HepG2 (cell line): Measurements from ENCODE around the gene CCDC157. TPM values are rescaled to one million over a fixed set of nuclear protein-coding genes. Genes with fewer than 3 reads are reported as not detected.

ENCODE experiments used
- DR1 ChIP-seq: sonication (generic); formaldehyde crosslinking; IDR thresholded peaks from 2 replicates; pipeline ENCODE4 v1.8.0; 2021; ENCODE audit warnings: mild to moderate bottlenecking, missing genetic modification reagents, inconsistent platforms
- HNRNPK ChIP-seq: fragments of 200-400 bp; formaldehyde crosslinking; IDR thresholded peaks from 2 replicates; pipeline ENCODE4 v1.6.1; 2018; ENCODE audit warnings: low read length, low read depth, moderate library complexity, mild to moderate bottlenecking; ENCODE audit not compliant: poor library complexity, severe bottlenecking
- MXD4 ChIP-seq: IDR thresholded peaks from 2 replicates; pipeline ENCODE4 v1.6.1; 2016; ENCODE audit warnings: mild to moderate bottlenecking, missing biosample characterization, missing genetic modification reagents
- NCOA5 ChIP-seq: sonication (generic); formaldehyde crosslinking; IDR thresholded peaks from 2 replicates; pipeline ENCODE4 v1.4.0; 2020; ENCODE audit warnings: missing genetic modification reagents
- NONO ChIP-seq, 2 experiments: fragments of 450-650 bp in 1 of 2; sonication (generic) in 1 of 2; formaldehyde crosslinking in 1 of 2; IDR thresholded peaks in 1 of 2; conservative IDR thresholded peaks in 1 of 2; 2 replicates each; pipeline versions ENCODE4 v1.6.1 to v1.8.0; 2017 to 2022; ENCODE audit warnings: mild to moderate bottlenecking in 1 of 2, missing genetic modification reagents in 1 of 2, moderate library complexity in 1 of 2
- POLR2A ChIP-seq, 2 experiments: IDR thresholded peaks; 2 replicates each; pipeline ENCODE4 v1.6.1; 2011; ENCODE audit warnings: low read depth in 2 of 2, low read length in 2 of 2, mild to moderate bottlenecking in 1 of 2, moderate library complexity in 1 of 2; ENCODE audit not compliant: insufficient read depth in 1 of 2
- RAD51 ChIP-seq: fragments of 450-650 bp; IDR thresholded peaks from 2 replicates; pipeline ENCODE4 v1.6.1; 2016; ENCODE audit warnings: borderline replicate concordance
- SSRP1 ChIP-seq: IDR thresholded peaks from 2 replicates; pipeline ENCODE4 v1.6.1; 2016; ENCODE audit warnings: control low read depth
- ZNF12 ChIP-seq: sonication (generic); formaldehyde crosslinking; IDR thresholded peaks from 2 replicates; pipeline ENCODE4 v1.5.0; 2020; ENCODE audit warnings: missing genetic modification reagents
- ZNF430 ChIP-seq: sonication (generic); formaldehyde crosslinking; IDR thresholded peaks from 2 replicates; pipeline ENCODE4 v1.9.0; 2021; ENCODE audit warnings: mild to moderate bottlenecking, missing genetic modification reagents
- polyA plus RNA-seq, 8 experiments: library from polyadenylated mRNA; depleted of rRNA in 3 of 8; stranded (reverse) in 7 of 8; unstranded in 1 of 8; fragments of >200 nt; fragmentation: Illumina TruSeq in 4 of 8; extraction: Trizol in 4 of 8; gene quantifications; 2 replicates each; pipeline versions ENCODE4 v1.2.1 to v1.2.3, GENCODE V29; 2011 to 2016; ENCODE audit warnings: low read depth in 4 of 8, missing spikeins in 1 of 8, mixed read lengths in 1 of 8; ENCODE audit not compliant: insufficient read depth in 1 of 8
- total RNA-seq, 5 experiments: library from RNA; depleted of rRNA; stranded (reverse); fragments of >200 nt; fragmentation: Illumina TruSeq; extraction: Trizol; gene quantifications; 2 replicates each; pipeline ENCODE4 v1.2.3, GENCODE V29; 2016; ENCODE audit warnings: low read depth in 1 of 5
- TF ChIP-seq, protein P1 (sequence below): sonication (generic); formaldehyde crosslinking; IDR thresholded peaks from 2 replicates; pipeline ENCODE4 v1.4.0; 2020; ENCODE audit warnings: mild to moderate bottlenecking, missing genetic modification reagents
- TF ChIP-seq, protein P2 (sequence below): sonication (generic); formaldehyde crosslinking; IDR thresholded peaks from 2 replicates; pipeline ENCODE4 v1.4.0; 2020; ENCODE audit warnings: missing genetic modification reagents, mild to moderate bottlenecking, borderline replicate concordance
- TF ChIP-seq, protein P3 (sequence below): sonication (generic); formaldehyde crosslinking; IDR thresholded peaks from 2 replicates; pipeline ENCODE4 v1.9.0; 2022; ENCODE audit warnings: missing genetic modification reagents, mild to moderate bottlenecking, borderline replicate concordance
- TF ChIP-seq, protein P4 (sequence below): IDR thresholded peaks from 2 replicates; pipeline ENCODE4 v1.6.1; 2012; ENCODE audit warnings: inconsistent platforms
- TF ChIP-seq, protein P5 (sequence below): sonication (generic); formaldehyde crosslinking; IDR thresholded peaks from 2 replicates; pipeline ENCODE4 v1.4.0; 2020; ENCODE audit warnings: missing genetic modification reagents

The CCDC157 gene
- total and polyA plus RNA-seq, 2 of the 13 experiments (the other 11 are each of a cell fraction or from before 2014, with no cell fraction given): 1.4 to 1.6 TPM

DNA sequence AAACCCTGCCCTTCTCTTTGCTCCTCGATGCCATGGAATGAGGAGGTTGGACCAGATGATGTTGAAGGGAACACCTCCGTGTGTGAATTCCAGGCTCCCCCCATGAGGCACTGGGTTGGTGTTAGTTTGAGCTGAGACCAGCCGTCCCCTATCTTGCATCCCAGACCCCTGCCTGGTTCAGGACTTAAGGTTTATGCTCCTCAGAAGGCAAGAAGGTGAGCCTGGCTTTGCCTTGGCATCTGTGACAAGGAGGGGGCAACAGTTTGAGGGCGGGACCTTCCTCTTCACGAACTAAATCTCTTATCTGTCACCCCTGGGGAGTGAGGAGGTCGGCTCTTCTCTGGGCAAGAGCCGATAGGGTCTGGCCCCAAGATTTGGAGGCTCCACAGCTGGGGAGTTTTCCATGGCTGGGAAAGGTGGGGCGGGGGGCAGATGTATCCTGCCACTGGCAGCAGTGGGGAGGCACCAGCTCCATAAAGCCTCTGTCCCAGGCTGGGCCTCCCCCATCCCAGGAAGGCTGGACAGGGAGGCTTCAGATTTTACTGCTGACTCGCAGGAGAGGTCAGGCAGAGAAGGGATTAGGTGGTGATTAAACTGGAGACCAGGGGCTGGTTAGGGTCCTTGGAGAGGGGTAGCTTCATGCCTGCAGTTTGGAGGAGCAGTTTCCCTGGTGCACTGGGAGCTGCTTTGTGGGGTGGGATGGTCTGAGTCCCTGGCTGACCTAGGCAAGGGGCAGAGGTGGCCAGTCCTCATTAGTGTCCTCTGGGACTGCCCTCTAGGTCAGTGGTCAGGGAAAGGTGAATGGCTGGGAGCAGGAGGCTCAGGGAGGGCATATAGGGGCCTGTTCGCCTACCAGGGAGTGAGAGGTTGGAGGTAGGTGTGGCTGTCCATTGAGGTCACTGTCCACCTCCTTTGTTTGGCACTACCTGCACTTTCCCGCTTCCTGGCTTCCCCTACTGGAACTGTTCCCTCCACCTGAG, 41.1 kb downstream of the CCDC157 start (continued):
- TF ChIP-seq, protein P1, sequence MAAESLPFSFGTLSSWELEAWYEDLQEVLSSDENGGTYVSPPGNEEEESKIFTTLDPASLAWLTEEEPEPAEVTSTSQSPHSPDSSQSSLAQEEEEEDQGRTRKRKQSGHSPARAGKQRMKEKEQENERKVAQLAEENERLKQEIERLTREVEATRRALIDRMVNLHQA (CRISPR knock-in tag): no peak
- no peak for TF ChIP-seq HNRNPK
- TF ChIP-seq, protein P2, sequence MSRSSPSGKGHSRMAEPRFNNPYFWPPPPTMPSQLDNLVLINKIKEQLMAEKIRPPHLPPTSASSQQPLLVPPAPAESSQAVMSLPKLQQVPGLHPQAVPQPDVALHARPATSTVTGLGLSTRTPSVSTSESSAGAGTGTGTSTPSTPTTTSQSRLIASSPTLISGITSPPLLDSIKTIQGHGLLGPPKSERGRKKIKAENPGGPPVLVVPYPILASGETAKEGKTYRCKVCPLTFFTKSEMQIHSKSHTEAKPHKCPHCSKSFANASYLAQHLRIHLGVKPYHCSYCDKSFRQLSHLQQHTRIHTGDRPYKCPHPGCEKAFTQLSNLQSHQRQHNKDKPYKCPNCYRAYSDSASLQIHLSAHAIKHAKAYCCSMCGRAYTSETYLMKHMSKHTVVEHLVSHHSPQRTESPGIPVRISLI (CRISPR knock-in tag): no peak
- no peak for TF ChIP-seq NONO (IDR thresholded peaks at IDR 0.05)
- 0 out of 2 replicates have a peak, but pooled peaks have one; percentile 23 for TF ChIP-seq NONO (CRISPR knock-in tag; conservative IDR thresholded peaks at IDR 0.05)
- peak in 1 of 2 experiments; percentile 38; a peak in 1 of 4 replicates for TF ChIP-seq POLR2A (IDR thresholded peaks at IDR 0.05; ENCODE audit: insufficient read depth in 1 of 2, low read depth in 2 of 2, low read length in 2 of 2)
- TF ChIP-seq, protein P3, sequence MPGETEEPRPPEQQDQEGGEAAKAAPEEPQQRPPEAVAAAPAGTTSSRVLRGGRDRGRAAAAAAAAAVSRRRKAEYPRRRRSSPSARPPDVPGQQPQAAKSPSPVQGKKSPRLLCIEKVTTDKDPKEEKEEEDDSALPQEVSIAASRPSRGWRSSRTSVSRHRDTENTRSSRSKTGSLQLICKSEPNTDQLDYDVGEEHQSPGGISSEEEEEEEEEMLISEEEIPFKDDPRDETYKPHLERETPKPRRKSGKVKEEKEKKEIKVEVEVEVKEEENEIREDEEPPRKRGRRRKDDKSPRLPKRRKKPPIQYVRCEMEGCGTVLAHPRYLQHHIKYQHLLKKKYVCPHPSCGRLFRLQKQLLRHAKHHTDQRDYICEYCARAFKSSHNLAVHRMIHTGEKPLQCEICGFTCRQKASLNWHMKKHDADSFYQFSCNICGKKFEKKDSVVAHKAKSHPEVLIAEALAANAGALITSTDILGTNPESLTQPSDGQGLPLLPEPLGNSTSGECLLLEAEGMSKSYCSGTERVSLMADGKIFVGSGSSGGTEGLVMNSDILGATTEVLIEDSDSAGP: peak; percentile 24; the same call in 1 of the 2 replicates
- TF ChIP-seq ZNF430 (CRISPR knock-in tag): no peak
- TF ChIP-seq SSRP1 (CRISPR knock-in tag): no peak
- TF ChIP-seq DR1 (CRISPR knock-in tag): 0 out of 2 replicates have a peak, but pooled peaks have one; percentile 28
- TF ChIP-seq, protein P4, sequence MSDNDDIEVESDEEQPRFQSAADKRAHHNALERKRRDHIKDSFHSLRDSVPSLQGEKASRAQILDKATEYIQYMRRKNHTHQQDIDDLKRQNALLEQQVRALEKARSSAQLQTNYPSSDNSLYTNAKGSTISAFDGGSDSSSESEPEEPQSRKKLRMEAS: no peak; the same call in 1 of the 2 replicates
- no peak for TF ChIP-seq RAD51
- TF ChIP-seq MXD4 (CRISPR knock-in tag): no peak
- no peak for TF ChIP-seq NCOA5 (CRISPR knock-in tag)
- no peak for TF ChIP-seq ZNF12 (CRISPR knock-in tag)
- TF ChIP-seq, protein P5, sequence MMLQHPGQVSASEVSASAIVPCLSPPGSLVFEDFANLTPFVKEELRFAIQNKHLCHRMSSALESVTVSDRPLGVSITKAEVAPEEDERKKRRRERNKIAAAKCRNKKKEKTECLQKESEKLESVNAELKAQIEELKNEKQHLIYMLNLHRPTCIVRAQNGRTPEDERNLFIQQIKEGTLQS (CRISPR knock-in tag): no peak
- TF ChIP-seq, all 625 proteins: peak for 11
